Activated T-cell treated with anti-CD3 and anti-CD28 coated beads, Interleukin-2, amount 50 U/mL, for 24 hours (primary cell): ENCODE data around the gene CCDC171.

Experiments used
- DNase-seq: peaks from one replicate; pipeline ENCODE4 v3.0.0-alpha.2; 2020
- H3K27ac Mint-ChIP-seq: 2 replicates; pipeline ENCODE4 v1.8.0; 2020; ENCODE audit warnings: mild to moderate bottlenecking, mixed read lengths
- H3K27me3 Mint-ChIP-seq: 2 replicates; pipeline ENCODE4 v1.8.0; 2020; ENCODE audit warnings: mixed read lengths
- H3K36me3 Mint-ChIP-seq: 2 replicates; pipeline ENCODE4 v1.8.0; 2020; ENCODE audit warnings: low read depth, mixed read lengths
- H3K4me1 Mint-ChIP-seq: 2 replicates; pipeline ENCODE4 v1.8.0; 2020; ENCODE audit warnings: low read depth, mixed read lengths
- H3K4me3 Mint-ChIP-seq: 2 replicates; pipeline ENCODE4 v1.8.0; 2020; ENCODE audit warnings: mild to moderate bottlenecking, moderate library complexity, mixed read lengths
- H3K9me3 Mint-ChIP-seq: 2 replicates; pipeline ENCODE4 v1.8.0; 2020; ENCODE audit warnings: mixed read lengths

Gene CCDC171

DNA sequence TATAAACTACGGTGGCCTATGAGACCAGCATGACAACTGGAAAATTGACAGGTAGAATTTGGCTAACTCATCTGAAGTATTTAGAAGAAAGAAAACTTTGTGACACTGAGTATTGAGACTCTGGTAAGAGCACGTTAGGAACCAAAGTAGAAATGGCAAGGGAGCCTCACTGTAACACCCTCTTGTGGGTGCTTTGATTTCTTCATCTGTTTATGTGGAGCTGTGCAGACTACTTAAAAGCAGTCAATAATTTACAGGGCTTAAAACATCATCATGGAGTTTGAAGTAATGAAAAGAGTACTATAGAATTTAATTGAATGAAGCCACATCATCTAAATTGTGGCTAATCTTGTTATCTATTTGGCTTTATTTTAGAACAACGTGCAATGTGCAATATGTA lies 414.2 kb downstream of the CCDC171 start:
- Mint-ChIP-seq H3K4me3 (no peak overlapping the region), H3K9me3 (no peaks in the 10 kb centered on the region), H3K4me1 (no peaks in the 10 kb centered on the region)

GRCh38 chr9:15972760-15973159 lies 419.9 kb downstream of the CCDC171 start:
- no peaks in the 10 kb centered on the region for H3K9me3 Mint-ChIP-seq
- H3K4me1 Mint-ChIP-seq: no peaks in the 10 kb centered on the region
- no peak overlapping the region for H3K27ac Mint-ChIP-seq
- H3K36me3 Mint-ChIP-seq: no peaks in the 10 kb centered on the region
- no peaks in the 10 kb centered on the region for H3K27me3 Mint-ChIP-seq
- DNase-seq: no peak
- H3K4me3 Mint-ChIP-seq: no peak overlapping the region

More for the DNA sequence above, 414.2 kb downstream of the CCDC171 start:
- DNase-seq: no peak
- Mint-ChIP-seq H3K27me3 (no peaks in the 10 kb centered on the region), H3K27ac (no peak overlapping the region), H3K36me3 (no peaks in the 10 kb centered on the region)

GRCh38 chr9:15975101-15975778 lies 422.4 kb downstream of the CCDC171 start:
- no peak overlapping the region for H3K4me3 Mint-ChIP-seq
- no peak overlapping the region for H3K27ac Mint-ChIP-seq
- H3K9me3 Mint-ChIP-seq: no peaks in the 10 kb centered on the region
- no peak for DNase-seq
- no peaks in the 10 kb centered on the region for H3K36me3 Mint-ChIP-seq
- H3K4me1 Mint-ChIP-seq: no peaks in the 10 kb centered on the region
- no peaks in the 10 kb centered on the region for H3K27me3 Mint-ChIP-seq

GRCh38 chr9:15977438-15977837 lies 424.6 kb downstream of the CCDC171 start:
- H3K27ac Mint-ChIP-seq: no peak overlapping the region
- no peaks in the 10 kb centered on the region for H3K27me3 Mint-ChIP-seq
- H3K9me3 Mint-ChIP-seq: no peaks in the 10 kb centered on the region
- H3K4me1 Mint-ChIP-seq: no peaks in the 10 kb centered on the region
- H3K36me3 Mint-ChIP-seq: no peaks in the 10 kb centered on the region
- no peak overlapping the region for H3K4me3 Mint-ChIP-seq
- no peak for DNase-seq

DNA sequence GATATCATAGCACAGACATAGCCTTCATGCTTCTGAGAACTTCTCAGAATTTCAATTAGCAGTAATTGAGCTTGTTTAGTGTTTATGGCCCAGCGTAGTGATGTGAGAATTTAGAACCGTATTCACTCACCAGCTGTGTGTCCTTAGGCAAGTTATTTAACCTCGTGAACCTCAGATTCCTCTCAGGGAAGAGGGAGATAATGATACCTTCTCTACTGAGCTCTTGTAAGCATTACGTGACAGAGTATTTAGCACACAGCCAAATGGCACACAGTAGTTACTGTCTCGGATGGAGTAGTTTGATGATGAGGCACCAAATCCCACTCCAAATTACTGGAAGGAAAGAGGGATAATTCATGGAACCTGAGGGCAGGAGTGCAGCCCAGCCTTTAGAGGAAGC lies 429.3 kb downstream of the CCDC171 start:
- Mint-ChIP-seq H3K9me3 (no peaks in the 10 kb centered on the region), H3K36me3 (no peaks in the 10 kb centered on the region), H3K27me3 (no peaks in the 10 kb centered on the region), H3K27ac (no peak overlapping the region), H3K4me1 (no peaks in the 10 kb centered on the region), H3K4me3 (no peak overlapping the region)
- DNase-seq: no peak

DNA sequence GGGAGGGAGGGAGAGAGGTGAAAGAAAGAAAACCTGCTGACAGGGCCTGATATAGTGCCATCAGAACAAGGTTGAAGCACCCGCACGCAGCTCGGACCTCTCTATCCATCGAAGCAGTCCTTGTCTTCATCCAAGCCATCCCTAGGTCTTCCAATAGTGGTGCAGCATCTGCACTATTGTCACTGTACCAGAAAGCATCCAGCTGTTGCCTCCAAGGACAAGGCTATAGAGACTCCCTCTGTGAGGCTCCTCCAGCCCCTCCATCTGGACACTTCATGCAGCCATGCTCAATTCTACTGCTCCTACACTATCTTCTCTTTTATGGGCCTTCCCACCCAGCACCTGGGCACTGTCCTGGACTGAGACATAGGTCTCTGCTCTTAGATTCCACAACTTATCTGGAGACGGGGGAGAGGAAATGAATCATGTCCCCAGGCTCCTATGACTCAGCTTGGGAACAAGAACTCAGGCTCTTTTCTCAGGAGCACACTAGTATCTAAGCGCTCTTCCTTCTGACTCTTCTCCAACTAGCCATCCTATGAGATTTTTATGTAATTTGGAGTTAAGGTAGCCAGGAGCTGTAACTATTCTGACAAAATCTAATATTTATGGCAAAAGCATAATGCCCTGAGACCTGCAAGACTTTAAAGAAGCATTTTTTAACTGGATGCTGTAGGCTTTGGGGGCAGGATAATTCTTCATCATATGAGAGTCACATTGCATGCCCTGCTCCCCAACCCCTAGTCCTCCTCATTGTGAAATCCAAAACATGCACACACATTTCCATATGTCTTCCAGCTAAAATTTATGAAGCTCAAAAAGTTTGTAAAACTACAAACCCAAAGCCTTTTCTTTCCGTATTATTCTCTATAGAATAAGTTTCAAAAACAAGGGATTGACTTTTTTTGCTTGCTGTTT lies 446.8 kb downstream of the CCDC171 start:
- no peaks in the 10 kb centered on the region for H3K27me3 Mint-ChIP-seq
- no peaks in the 10 kb centered on the region for H3K36me3 Mint-ChIP-seq
- DNase-seq: no peak
- peaks cover 11% of the 10 kb centered on the region for H3K9me3 Mint-ChIP-seq
- no peak overlapping the region for H3K4me3 Mint-ChIP-seq
- no peak overlapping the region for H3K27ac Mint-ChIP-seq
- no peaks in the 10 kb centered on the region for H3K4me1 Mint-ChIP-seq

GRCh38 chr9:16000811-16001210 lies 448.0 kb downstream of the CCDC171 start:
- DNase-seq: no peak
- H3K27me3 Mint-ChIP-seq: no peaks in the 10 kb centered on the region
- no peak overlapping the region for H3K4me3 Mint-ChIP-seq
- H3K36me3 Mint-ChIP-seq: no peaks in the 10 kb centered on the region
- no peak overlapping the region for H3K27ac Mint-ChIP-seq
- H3K4me1 Mint-ChIP-seq: no peaks in the 10 kb centered on the region
- H3K9me3 Mint-ChIP-seq: peaks cover 11% of the 10 kb centered on the region

DNA sequence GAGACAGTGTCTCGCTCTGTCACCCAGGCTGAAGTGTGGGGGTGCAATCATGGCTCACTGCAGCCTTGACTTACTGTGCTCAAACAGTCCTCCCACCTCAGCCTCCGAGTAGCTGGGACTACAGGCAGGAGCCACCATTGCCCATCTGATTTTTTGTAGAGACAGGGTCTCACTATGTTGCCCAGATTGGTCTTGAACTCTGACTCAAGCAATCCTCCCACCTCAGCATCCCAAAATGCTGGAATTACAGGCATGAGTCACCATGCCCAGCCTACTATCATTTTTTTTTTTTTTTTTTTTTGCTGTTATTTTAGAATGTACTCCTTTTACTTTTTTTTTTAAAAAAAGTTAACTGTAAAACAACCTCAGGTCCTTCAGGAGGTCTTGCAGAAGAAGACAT lies 449.0 kb downstream of the CCDC171 start:
- DNase-seq: no peak
- Mint-ChIP-seq H3K4me1 (no peaks in the 10 kb centered on the region), H3K27ac (no peak overlapping the region), H3K4me3 (no peak overlapping the region), H3K27me3 (no peaks in the 10 kb centered on the region), H3K9me3 (peaks cover 11% of the 10 kb centered on the region), H3K36me3 (no peaks in the 10 kb centered on the region)

DNA sequence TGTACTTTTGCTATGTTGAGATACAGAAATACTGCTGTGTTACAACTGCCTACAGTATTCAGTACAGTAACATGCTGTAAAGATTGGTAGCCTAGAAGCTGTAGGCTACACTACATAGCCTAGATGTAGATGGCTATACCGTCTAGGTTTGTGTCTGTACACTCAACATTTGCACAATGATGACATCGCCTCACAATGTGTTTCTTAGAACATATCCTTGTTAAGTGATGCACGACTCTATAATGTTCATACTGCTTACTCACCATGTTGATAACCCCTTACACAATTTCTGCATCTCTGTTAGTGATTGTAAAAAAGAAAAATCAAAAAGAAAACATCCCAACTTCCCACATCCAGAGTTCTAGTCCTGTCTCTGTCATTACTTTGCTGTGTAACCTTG lies 450.0 kb downstream of the CCDC171 start:
- Mint-ChIP-seq H3K27ac (no peak overlapping the region), H3K36me3 (no peaks in the 10 kb centered on the region), H3K4me1 (no peaks in the 10 kb centered on the region), H3K9me3 (peaks cover 9% of the 10 kb centered on the region), H3K4me3 (no peak overlapping the region), H3K27me3 (no peaks in the 10 kb centered on the region)
- no peak for DNase-seq

DNA sequence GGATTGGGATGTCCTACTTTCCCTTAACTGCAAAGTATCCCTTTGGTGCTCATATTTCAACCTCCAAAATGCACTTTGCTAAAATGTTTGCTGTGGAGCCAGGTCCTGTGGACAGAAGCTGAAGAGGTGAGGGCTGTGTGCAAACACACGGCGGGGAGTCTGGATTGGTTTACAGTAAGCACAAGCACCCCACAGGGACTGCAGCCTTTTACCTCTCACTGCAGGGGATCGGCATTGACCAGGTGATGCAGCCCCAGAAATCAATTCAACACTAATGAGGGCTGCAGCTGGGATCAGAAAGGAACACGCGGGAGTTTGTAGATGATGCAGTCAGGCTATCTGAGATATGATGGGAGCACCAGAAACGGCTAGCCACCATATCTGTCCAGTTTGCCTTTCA lies 450.9 kb downstream of the CCDC171 start:
- H3K27me3 Mint-ChIP-seq: no peaks in the 10 kb centered on the region
- H3K4me1 Mint-ChIP-seq: no peaks in the 10 kb centered on the region
- H3K36me3 Mint-ChIP-seq: no peaks in the 10 kb centered on the region
- DNase-seq: no peak
- no peak overlapping the region for H3K4me3 Mint-ChIP-seq
- H3K9me3 Mint-ChIP-seq: peaks cover 9% of the 10 kb centered on the region
- H3K27ac Mint-ChIP-seq: no peak overlapping the region

- Mint-ChIP-seq H3K9me3 (peaks cover 9% of the 10 kb centered on the region), H3K4me1 (no peaks in the 10 kb centered on the region), H3K36me3 (no peaks in the 10 kb centered on the region), H3K4me3 (no peak overlapping the region), H3K27ac (no peak overlapping the region), H3K27me3 (no peaks in the 10 kb centered on the region)
- DNase-seq: no peak
Observed at GRCh38 chr9:16004613-16005012, 451.8 kb downstream of the CCDC171 start.

DNA sequence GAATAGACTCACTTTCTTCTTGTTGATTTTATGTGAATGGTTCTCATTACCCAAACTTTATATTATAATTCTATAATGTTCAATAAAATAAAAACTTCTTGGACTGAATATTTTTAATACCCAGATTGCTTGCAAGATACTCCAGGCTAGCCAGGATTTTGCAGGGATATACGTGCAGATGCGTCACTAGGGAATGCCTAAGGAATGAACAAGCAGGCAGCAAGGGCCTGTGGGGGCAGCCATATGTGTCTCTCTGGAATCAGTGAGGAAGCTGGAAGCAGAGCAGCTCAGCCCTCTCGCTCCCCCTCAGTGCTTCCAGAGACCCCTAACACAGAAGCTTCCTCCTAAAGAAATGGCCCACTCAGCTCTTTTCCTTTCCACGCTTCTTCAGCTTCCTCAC lies 457.4 kb downstream of the CCDC171 start:
- H3K27me3 Mint-ChIP-seq: no peaks in the 10 kb centered on the region

DNA sequence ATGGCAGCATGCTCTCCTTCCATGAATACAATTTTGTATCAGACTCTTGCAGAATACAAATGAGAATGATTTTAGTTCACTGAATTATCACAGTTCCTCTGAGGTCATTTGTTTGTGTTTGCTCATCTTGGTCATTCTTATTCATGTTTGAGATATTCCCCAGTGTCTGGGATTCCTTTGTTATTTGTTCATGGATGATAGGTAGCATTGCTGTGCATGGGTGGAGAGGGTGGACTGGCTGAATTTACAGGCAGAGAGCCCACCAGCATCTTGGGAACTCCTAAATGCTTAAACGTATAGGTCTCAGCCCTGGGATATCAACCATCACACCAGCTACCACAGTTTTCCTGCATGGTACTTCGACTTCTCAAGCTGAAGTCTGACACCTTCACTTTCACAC lies 459.8 kb downstream of the CCDC171 start:
- H3K4me3 Mint-ChIP-seq: no peak overlapping the region
- H3K9me3 Mint-ChIP-seq: peaks cover 7% of the 10 kb centered on the region
- no peak for DNase-seq
- H3K4me1 Mint-ChIP-seq: no peaks in the 10 kb centered on the region
- H3K36me3 Mint-ChIP-seq: no peaks in the 10 kb centered on the region
- H3K27me3 Mint-ChIP-seq: no peaks in the 10 kb centered on the region
- no peak overlapping the region for H3K27ac Mint-ChIP-seq

More for the DNA sequence above, 457.4 kb downstream of the CCDC171 start:
- Mint-ChIP-seq H3K36me3 (no peaks in the 10 kb centered on the region), H3K9me3 (peaks cover 6% of the 10 kb centered on the region), H3K4me3 (no peak overlapping the region), H3K4me1 (no peaks in the 10 kb centered on the region), H3K27ac (no peak overlapping the region)
- no peak for DNase-seq

DNA sequence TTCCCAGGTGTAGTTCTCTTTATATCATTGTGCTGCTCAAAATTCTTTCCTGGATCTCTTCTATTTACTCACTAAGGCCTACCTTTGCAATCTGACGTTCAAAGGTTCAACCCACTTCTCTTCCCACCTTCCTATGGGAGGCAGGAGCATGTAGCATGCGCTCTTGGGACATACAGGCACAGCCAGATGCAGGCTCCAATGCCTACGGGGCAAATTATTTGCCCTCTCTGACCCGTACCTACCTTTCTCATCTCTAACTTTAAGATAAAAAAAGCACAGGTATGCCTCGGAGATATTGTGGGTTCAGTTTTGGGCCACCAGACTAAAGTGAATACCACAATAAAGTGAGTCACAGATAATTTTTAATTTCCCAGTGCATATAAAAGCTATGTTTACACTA lies 460.5 kb downstream of the CCDC171 start:
- Mint-ChIP-seq H3K9me3 (peaks cover 12% of the 10 kb centered on the region), H3K27ac (no peak overlapping the region), H3K4me1 (no peaks in the 10 kb centered on the region), H3K4me3 (no peak overlapping the region), H3K27me3 (no peaks in the 10 kb centered on the region), H3K36me3 (no peaks in the 10 kb centered on the region)
- DNase-seq: no peak

GRCh38 chr9:16013826-16014225 lies 461.0 kb downstream of the CCDC171 start:
- H3K27ac Mint-ChIP-seq: no peak overlapping the region
- no peak for DNase-seq
- H3K9me3 Mint-ChIP-seq: peaks cover 12% of the 10 kb centered on the region
- no peaks in the 10 kb centered on the region for H3K4me1 Mint-ChIP-seq
- no peaks in the 10 kb centered on the region for H3K27me3 Mint-ChIP-seq
- H3K4me3 Mint-ChIP-seq: no peak overlapping the region
- no peaks in the 10 kb centered on the region for H3K36me3 Mint-ChIP-seq
